Astrocyte (in vitro differentiated cells and primary cell): ENCODE measurements around the gene THEM5.

Experiments used
- EZH2 ChIP-seq: IDR thresholded peaks from 2 replicates; pipeline ENCODE4 v1.6.1; 2012; ENCODE audit warnings: mild to moderate bottlenecking, low read length, inconsistent platforms; ENCODE audit not compliant: insufficient read depth
- TF ChIP-seq, protein P1 (sequence below): IDR thresholded peaks from 2 replicates; pipeline ENCODE4 v1.5.1; 2011; ENCODE audit warnings: low read depth, mild to moderate bottlenecking, inconsistent platforms, low read length, moderate library complexity; ENCODE audit not compliant: insufficient read depth

DNA sequence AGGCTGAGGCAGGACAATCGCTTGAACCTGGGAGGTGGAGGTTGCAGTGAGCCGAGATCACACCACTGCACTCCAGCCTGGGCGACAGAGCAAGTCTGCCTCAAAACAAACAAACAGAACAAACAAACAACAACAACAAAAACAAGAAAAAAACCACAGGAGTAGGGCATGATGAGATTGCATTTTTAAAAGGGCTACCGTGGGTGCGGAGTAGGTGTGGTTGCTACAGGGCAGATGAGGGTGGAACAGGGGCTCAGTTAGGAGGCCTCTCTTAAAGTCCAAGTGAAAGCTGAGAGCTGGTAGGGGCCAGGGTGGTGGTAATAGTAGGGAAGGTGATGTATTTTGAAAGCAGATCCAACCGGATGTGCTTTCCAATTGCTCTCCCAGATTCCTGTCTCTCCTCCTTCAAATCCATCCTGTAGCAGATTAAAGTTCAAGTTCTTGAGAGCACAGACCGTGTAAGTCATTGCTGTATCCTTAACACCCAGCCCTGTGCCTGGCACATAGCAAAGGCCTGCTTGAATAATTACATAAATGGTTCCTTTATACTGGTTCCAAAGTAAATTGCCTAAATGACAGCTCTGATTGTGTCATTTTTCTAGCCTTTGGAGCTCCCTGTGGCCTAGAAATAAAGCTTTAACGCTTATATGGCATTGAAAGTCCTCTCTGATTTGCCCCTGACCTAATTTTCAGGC lies 44.1 kb downstream of the THEM5 start:
- TF ChIP-seq, protein P1, sequence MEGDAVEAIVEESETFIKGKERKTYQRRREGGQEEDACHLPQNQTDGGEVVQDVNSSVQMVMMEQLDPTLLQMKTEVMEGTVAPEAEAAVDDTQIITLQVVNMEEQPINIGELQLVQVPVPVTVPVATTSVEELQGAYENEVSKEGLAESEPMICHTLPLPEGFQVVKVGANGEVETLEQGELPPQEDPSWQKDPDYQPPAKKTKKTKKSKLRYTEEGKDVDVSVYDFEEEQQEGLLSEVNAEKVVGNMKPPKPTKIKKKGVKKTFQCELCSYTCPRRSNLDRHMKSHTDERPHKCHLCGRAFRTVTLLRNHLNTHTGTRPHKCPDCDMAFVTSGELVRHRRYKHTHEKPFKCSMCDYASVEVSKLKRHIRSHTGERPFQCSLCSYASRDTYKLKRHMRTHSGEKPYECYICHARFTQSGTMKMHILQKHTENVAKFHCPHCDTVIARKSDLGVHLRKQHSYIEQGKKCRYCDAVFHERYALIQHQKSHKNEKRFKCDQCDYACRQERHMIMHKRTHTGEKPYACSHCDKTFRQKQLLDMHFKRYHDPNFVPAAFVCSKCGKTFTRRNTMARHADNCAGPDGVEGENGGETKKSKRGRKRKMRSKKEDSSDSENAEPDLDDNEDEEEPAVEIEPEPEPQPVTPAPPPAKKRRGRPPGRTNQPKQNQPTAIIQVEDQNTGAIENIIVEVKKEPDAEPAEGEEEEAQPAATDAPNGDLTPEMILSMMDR: no peak
- no peak for TF ChIP-seq EZH2
